CD4-positive, alpha-beta T cell (primary cell): ENCODE results near the gene ZNF516. TPM values are rescaled to one million over a fixed set of nuclear protein-coding genes. Genes with fewer than 3 reads are reported as not detected.

Source experiments
- ATAC-seq: fragments of 200-7000 bp; cut with Tn5 transposase; one replicate; pipeline ENCODE4 v1.10.0; 2022; ENCODE audit warnings: mild to moderate bottlenecking; ENCODE audit not compliant: poor library complexity
- CTCF ChIA-PET: fragments of 350-600 bp; sonication (Branson Sonifier 250); formaldehyde crosslinking; loops from one replicate; lab custom pipeline; 2021; ENCODE audit warnings: antibody characterized with exemption, inconsistent platforms; lab: Charles Lee
- POLR2A ChIA-PET: fragments of 350-600 bp; sonication (Branson Sonifier 250); formaldehyde crosslinking; loops from one replicate; lab custom pipeline; 2021; ENCODE audit warnings: antibody characterized with exemption, inconsistent platforms; lab: Charles Lee
- DNase-seq, 14 experiments: peaks; one replicate each; pipeline ENCODE4 v3.0.0-alpha.2; 2013 to 2020; ENCODE audit warnings: mixed read lengths in 2 of 14
- H3K27ac ChIP-seq, 2 donors: one replicate each; pipeline versions ENCODE4 v1.5.1 to v1.7.0; 2013; ENCODE audit warnings: low read length in 2 of 2, low read depth in 1 of 2, mild to moderate bottlenecking in 1 of 2
- H3K27me3 ChIP-seq, 2 experiments: 1 replicate in 1 of 2; 2 replicates in 1 of 2; pipeline versions ENCODE4 v1.6.1 to v1.7.0; 2013; ENCODE audit warnings: low read length in 2 of 2, control low read depth in 1 of 2, mild to moderate bottlenecking in 1 of 2, moderate library complexity in 1 of 2; ENCODE audit not compliant: insufficient read depth in 2 of 2, control insufficient read depth in 1 of 2
- H3K36me3 ChIP-seq: one replicate; pipeline ENCODE4 v1.6.1; 2013; ENCODE audit warnings: low read length, control low read depth; ENCODE audit not compliant: insufficient read depth
- H3K4me1 ChIP-seq: one replicate; pipeline ENCODE4 v1.6.1; 2013; ENCODE audit warnings: low read length, control low read depth; ENCODE audit not compliant: insufficient read depth
- H3K4me3 ChIP-seq: one replicate; pipeline ENCODE4 v1.5.1; 2013; ENCODE audit warnings: mild to moderate bottlenecking, low read length, moderate library complexity
- H3K9me3 ChIP-seq, 2 experiments: 1 replicate in 1 of 2; 2 replicates in 1 of 2; pipeline versions ENCODE4 v1.6.1 to v1.7.0; 2013; ENCODE audit warnings: low read length in 2 of 2, mild to moderate bottlenecking in 2 of 2, control low read depth in 1 of 2, moderate library complexity in 1 of 2; ENCODE audit not compliant: control insufficient read depth in 1 of 2, insufficient read depth in 1 of 2
- H3K27ac Mint-ChIP-seq: one replicate; pipeline ENCODE4 v1.8.0; 2020; ENCODE audit warnings: mixed read lengths
- H3K27me3 Mint-ChIP-seq: one replicate; pipeline ENCODE4 v1.8.0; 2021; ENCODE audit warnings: mixed read lengths
- H3K36me3 Mint-ChIP-seq: one replicate; pipeline ENCODE4 v1.8.0; 2021; ENCODE audit warnings: low read depth, mixed read lengths
- H3K4me1 Mint-ChIP-seq: one replicate; pipeline ENCODE4 v1.8.0; 2021; ENCODE audit warnings: low read depth, mixed read lengths
- H3K4me3 Mint-ChIP-seq: one replicate; pipeline ENCODE4 v1.8.0; 2020; ENCODE audit warnings: mild to moderate bottlenecking, mixed read lengths
- H3K9me3 Mint-ChIP-seq: one replicate; pipeline ENCODE4 v1.8.0; 2020; ENCODE audit warnings: mixed read lengths
- CTCF ChIP-seq: fragments of 200-600 bp; IDR thresholded peaks from one replicate; pipeline ENCODE4 v1.8.0; 2022; ENCODE audit warnings: antibody characterized with exemption, mild to moderate bottlenecking
- intact Hi-C, 2 experiments: fragments of 100-400 bp; cut with DNase I in 1 of 2; cut with micrococcal nuclease in 1 of 2; formaldehyde crosslinking; loops; one replicate each; pipeline versions ENCODE4 v1.15.1 to v1.9.0; 2023 to 2025; cut with DNase I, micrococcal nuclease
- total RNA-seq, 174 experiments: library from RNA in 2 of 174; stranded (reverse) in 2 of 174; gene quantifications; one replicate each; pipeline ENCODE4 v1.2.3 and lab custom pipeline; 2021 to 2026

ZNF516 gene
- total RNA-seq, 2 experiments from 2014 or later: 22.4 to 29.3 TPM

- no peak for TF ChIP-seq CTCF
- Histone ChIP-seq H3K27ac (no peak overlapping the region), H3K36me3 (no peaks in the 10 kb centered on the region), H3K9me3 (no peaks in the 10 kb centered on the region), H3K4me3 (no peak overlapping the region), H3K27me3 (no peaks in the 10 kb centered on the region), H3K4me1 (peaks cover 6% of the 10 kb centered on the region)
- intact Hi-C loops: no loop called here
- ChIA-PET CTCF (no interaction called here), POLR2A (no interaction called here)
- Mint-ChIP-seq H3K27ac (no peak overlapping the region), H3K4me1 (peaks cover 29% of the 10 kb centered on the region), H3K36me3 (no peaks in the 10 kb centered on the region), H3K9me3 (no peaks in the 10 kb centered on the region), H3K27me3 (no peaks in the 10 kb centered on the region), H3K4me3 (no peak overlapping the region)
- no peak for ATAC-seq
- no peak for DNase-seq
Measured at GRCh38 chr18:76422121-76422520, 72.9 kb downstream of the ZNF516 start.

GRCh38 chr18:76421685-76422078 is 73.4 kb downstream of the ZNF516 start:
- no peaks in the 10 kb centered on the region for H3K36me3 ChIP-seq
- H3K4me1 ChIP-seq: peaks cover 6% of the 10 kb centered on the region
- H3K36me3 Mint-ChIP-seq: no peaks in the 10 kb centered on the region
- H3K27ac ChIP-seq: no peak overlapping the region
- POLR2A ChIA-PET: no interaction called here
- CTCF ChIA-PET: no interaction called here
- H3K9me3 ChIP-seq: no peaks in the 10 kb centered on the region
- DNase-seq (no peak), ATAC-seq (no peak)
- H3K27me3 Mint-ChIP-seq: no peaks in the 10 kb centered on the region
- H3K27ac Mint-ChIP-seq: no peak overlapping the region
- TF ChIP-seq CTCF: no peak
- no peak overlapping the region for H3K4me3 Mint-ChIP-seq
- no peak overlapping the region for H3K4me3 ChIP-seq
- no peaks in the 10 kb centered on the region for H3K9me3 Mint-ChIP-seq
- peaks cover 28% of the 10 kb centered on the region for H3K4me1 Mint-ChIP-seq
- intact Hi-C loops: no loop called here
- no peaks in the 10 kb centered on the region for H3K27me3 ChIP-seq

GRCh38 chr18:76420898-76421684 is 74.0 kb downstream of the ZNF516 start:
- CTCF ChIA-PET: no interaction called here
- Histone ChIP-seq H3K27ac (no peak overlapping the region), H3K4me1 (peaks cover 6% of the 10 kb centered on the region), H3K27me3 (no peaks in the 10 kb centered on the region), H3K4me3 (no peak overlapping the region), H3K9me3 (no peaks in the 10 kb centered on the region), H3K36me3 (no peaks in the 10 kb centered on the region)
- no peaks in the 10 kb centered on the region for H3K36me3 Mint-ChIP-seq
- no peak for TF ChIP-seq CTCF
- H3K4me1 Mint-ChIP-seq: peaks cover 25% of the 10 kb centered on the region
- POLR2A ChIA-PET: no interaction called here
- H3K27ac Mint-ChIP-seq: no peak overlapping the region
- intact Hi-C loops: no loop called here
- DNase-seq (no peak), ATAC-seq (no peak)
- H3K9me3 Mint-ChIP-seq: no peaks in the 10 kb centered on the region
- H3K4me3 Mint-ChIP-seq: no peak overlapping the region
- no peaks in the 10 kb centered on the region for H3K27me3 Mint-ChIP-seq
